Measurements from ENCODE around the gene CARS2.
"Not testable (repeated sequence)": the region's sequence is repeated elsewhere in the genome, so short reads cannot be mapped to it uniquely, and the experiment has no call there.

- not testable (repeated sequence) for TF ChIP-seq CTCF (optimal IDR thresholded peaks at IDR 0.05 in 1 of 3, IDR thresholded peaks at IDR 0.05 in 1 of 3, conservative IDR thresholded peaks at IDR 0.05 in 1 of 3; ENCODE audit: extremely low read depth in 1 of 3, insufficient read depth in 2 of 3, low read length in 3 of 3); EZH2 (IDR thresholded peaks at IDR 0.05; ENCODE audit: low read length)
These were observed 20.2 kb upstream of the CARS2 start for GRCh38 chr13:110726153-110726552.
